K562 (cell line): ENCODE measurements around the gene DIS3L2. TPM values are rescaled to one million over a fixed set of nuclear protein-coding genes. Genes with fewer than 3 reads are reported as not detected.
"Not testable (repeated sequence)": the region's sequence is repeated elsewhere in the genome, so short reads cannot be mapped to it uniquely, and the experiment has no call there.

Experiments used
- ATAC-seq: fragments of 200-7000 bp; cut with Tn5 transposase; 3 replicates; pipeline ENCODE4 v1.9.1; 2020; ENCODE audit warnings: moderate library complexity
- BruUV-seq: library from RNA; stranded (reverse); fragments of 400-500 nt; replicated peaks from 2 replicates; lab custom pipeline; 2021; lab: Mats Ljungman, UMichigan
- CTCF ChIA-PET: fragments of 300-600 bp; formaldehyde crosslinking; extraction: SDS; loops from one replicate; lab custom pipeline; 2021; ENCODE audit warnings: low intra/inter-chr PET ratio; lab: Yijun Ruan, JAX
- POLR2A ChIA-PET: fragments of 300-600, 350-650 bp; sonication (Branson Sonifier 250); formaldehyde crosslinking; extraction: SDS; loops from one replicate; lab custom pipeline; 2021; ENCODE audit warnings: antibody characterized with exemption, inconsistent platforms; lab: Yijun Ruan, JAX
- DNase-seq, 4 experiments: peaks; one replicate each; pipeline versions ENCODE4 v3.0.0 to v3.0.0-alpha.2; 2011 to 2018; ENCODE audit warnings: low spot score in 3 of 4, mixed read lengths in 3 of 4; ENCODE audit errors: extremely low read depth in 1 of 4
- FAIRE-seq: peaks from 2 replicates; lab custom pipeline; 2011; peaks lifted over from hg19 to GRCh38; lab: Jason Lieb, UNC
- H2AFZ ChIP-seq: 2 replicates; pipeline ENCODE4 v1.6.0; 2011; ENCODE audit warnings: low read depth, low read length, control low read depth, inconsistent platforms
- H3K27ac ChIP-seq: fragments of 200-600 bp; 3 replicates; pipeline ENCODE4 v1.8.0; 2011; ENCODE audit warnings: low read depth, mild to moderate bottlenecking, control low read depth, inconsistent platforms, low read length, moderate library complexity, mixed read lengths; ENCODE audit errors: extremely low read depth
- H3K27me3 ChIP-seq, 2 experiments: fragments of 300-600 bp in 1 of 2; 2 replicates in 1 of 2; 3 replicates in 1 of 2; pipeline versions ENCODE4 v1.6.0 to v1.8.0; 2011; ENCODE audit warnings: inconsistent platforms in 2 of 2, low read length in 2 of 2, mild to moderate bottlenecking in 1 of 2, mixed read lengths in 1 of 2, moderate library complexity in 1 of 2; ENCODE audit not compliant: control insufficient read depth in 2 of 2, insufficient read depth in 2 of 2
- H3K36me3 ChIP-seq: fragments of 300-600 bp; 3 replicates; pipeline ENCODE4 v1.8.0; 2011; ENCODE audit warnings: mild to moderate bottlenecking, low read length, inconsistent platforms; ENCODE audit not compliant: control insufficient read depth, insufficient read depth
- H3K4me1 ChIP-seq, 2 experiments: fragments of 200-600 bp in 1 of 2; replicated peaks in 1 of 2; 2 replicates in 1 of 2; 3 replicates in 1 of 2; pipeline versions ENCODE4 v1.5.1 to v1.8.0; 2011; ENCODE audit warnings: inconsistent platforms in 2 of 2, low read length in 2 of 2, mild to moderate bottlenecking in 1 of 2, mixed read lengths in 1 of 2, moderate library complexity in 1 of 2; ENCODE audit not compliant: control insufficient read depth in 2 of 2, insufficient read depth in 2 of 2
- H3K4me2 ChIP-seq: 2 replicates; pipeline ENCODE4 v1.6.1; 2011; ENCODE audit warnings: low read length, control low read depth, inconsistent platforms, mixed read lengths; ENCODE audit not compliant: insufficient read depth
- H3K4me3 ChIP-seq: fragments of 200-600 bp; sonication (generic), shearing (Covaris generic); 2 replicates; pipeline ENCODE4 v1.5.1; 2016; ENCODE audit warnings: control low read depth, inconsistent platforms
- H3K79me2 ChIP-seq: fragments of 200-600 bp; 3 replicates; pipeline ENCODE4 v1.8.0; 2011; ENCODE audit warnings: low read length, inconsistent platforms; ENCODE audit not compliant: control insufficient read depth, insufficient read depth
- H3K9ac ChIP-seq, 2 experiments: 2 replicates each; pipeline versions ENCODE4 v1.6.0 to v1.6.1; 2011; ENCODE audit warnings: low read depth in 2 of 2, low read length in 2 of 2, control low read depth in 1 of 2, inconsistent platforms in 1 of 2, mild to moderate bottlenecking in 1 of 2, mixed read lengths in 1 of 2; ENCODE audit not compliant: insufficient read depth in 1 of 2
- H3K9me1 ChIP-seq: one replicate; pipeline ENCODE4 v1.6.0; 2011; ENCODE audit warnings: inconsistent platforms, mild to moderate bottlenecking, low read length, moderate library complexity; ENCODE audit not compliant: control insufficient read depth, insufficient read depth
- H3K9me3 ChIP-seq: replicated peaks from 2 replicates; pipeline ENCODE4 v1.5.1; 2011; ENCODE audit warnings: low read depth, low read length, inconsistent platforms; ENCODE audit not compliant: control insufficient read depth, insufficient read depth
- H4K20me1 ChIP-seq: replicated peaks from 2 replicates; pipeline ENCODE4 v1.6.1; 2011; ENCODE audit warnings: low read length, inconsistent platforms, mixed read lengths; ENCODE audit not compliant: control insufficient read depth, insufficient read depth
- WGBS: fragments of 100-300 bp; shearing (Covaris generic); methylation state at CpG from one replicate; pipeline ENCODE4 v1.1.6; 2016; ENCODE audit warnings: low coverage, mixed read lengths; ENCODE audit not compliant: insufficient coverage; ENCODE audit errors: missing lambda C conversion rate; 5-methylcytosine and 5-hydroxymethylcytosine counted together
- in situ Hi-C: fragments of 300-500 bp; cut with MboI; formaldehyde crosslinking; loops from 4 replicates; pipeline ENCODE4 v1.15.0; 2018; ENCODE audit warnings: inconsistent platforms, mixed read lengths
- intact Hi-C: fragments of 100-400 bp; cut with micrococcal nuclease; formaldehyde crosslinking; loops from 2 replicates; pipeline ENCODE4 v1.14.2; 2022
- polyA plus RNA-seq, 8 experiments: library from polyadenylated mRNA; depleted of rRNA in 4 of 8; stranded (reverse) in 5 of 8; unstranded in 3 of 8; fragments of >200 nt; fragmentation: Nextera tagmentation in 2 of 8; fragmentation: Illumina TruSeq in 1 of 8; extraction: Ambion mirVana in 2 of 8; extraction: Trizol in 1 of 8; gene quantifications; 2 replicates each; pipeline versions ENCODE4 v1.2.1 to v1.2.3, GENCODE V29; 2011 to 2014; ENCODE audit warnings: inconsistent platforms in 1 of 8, missing spikeins in 1 of 8
- total RNA-seq, 7 experiments: library from RNA; depleted of rRNA in 6 of 7; stranded (reverse); fragments of >200 nt in 6 of 7; fragmentation: Illumina TruSeq in 2 of 7; extraction: Trizol in 2 of 7; gene quantifications; 2 replicates each; pipeline versions ENCODE4 v1.2.1 to v1.2.3, GENCODE V29; 2011 to 2021; ENCODE audit warnings: low replicate concordance in 1 of 7

Gene DIS3L2
- total and polyA plus RNA-seq, 9 of the 15 experiments (the other 6 are each of a cell fraction or from before 2014, with no cell fraction given): 1.5 to 19.2 (median 11.2) TPM

GRCh38 chr2:232331641-232332040 lies 370.1 kb downstream of the DIS3L2 start:
- H3K27me3 ChIP-seq, in situ Hi-C loops, H4K20me1 ChIP-seq, H3K9ac ChIP-seq, ATAC-seq, H3K4me3 ChIP-seq, H3K9me3 ChIP-seq, CTCF ChIA-PET, BruUV-seq, POLR2A ChIA-PET, H3K9me1 ChIP-seq, DNase-seq, H3K36me3 ChIP-seq, H3K4me1 ChIP-seq, H2AFZ ChIP-seq, H3K27ac ChIP-seq, intact Hi-C loops, H3K4me2 ChIP-seq, FAIRE-seq, H3K79me2 ChIP-seq: not testable (repeated sequence)
- no CpG with 5 or more reads among the region's 11 CpGs for WGBS

GRCh38 chr2:232332244-232332939 lies 370.9 kb downstream of the DIS3L2 start:
- H3K79me2 ChIP-seq, H3K9ac ChIP-seq, H2AFZ ChIP-seq, FAIRE-seq, H3K27ac ChIP-seq, in situ Hi-C loops, H3K9me1 ChIP-seq, POLR2A ChIA-PET, H3K27me3 ChIP-seq, H4K20me1 ChIP-seq, H3K4me2 ChIP-seq, H3K4me1 ChIP-seq, H3K9me3 ChIP-seq, intact Hi-C loops, ATAC-seq, CTCF ChIA-PET, DNase-seq, H3K36me3 ChIP-seq, H3K4me3 ChIP-seq, BruUV-seq: not testable (repeated sequence)
- WGBS: 47% methylated on average over 4 of the region's 26 CpGs
